Skin epidermis (tissue), 12 donors: ENCODE measurements around the gene SPON1.
"Not testable (repeated sequence)": the region's sequence is repeated elsewhere in the genome, so short reads cannot be mapped to it uniquely, and the experiment has no call there.

Experiments used
- H3K27ac ChIP-seq, 21 experiments: fragments of 200-600 bp; sonication (generic) in 11 of 21; one replicate each; pipeline ENCODE4 v1.5.0; 2020; ENCODE audit warnings: mild to moderate bottlenecking in 3 of 21, inconsistent platforms in 2 of 21, moderate library complexity in 2 of 21
- H3K4me3 ChIP-seq, 7 experiments: fragments of 200-600 bp; sonication (generic) in 2 of 7; one replicate each; pipeline ENCODE4 v1.5.0; 2020; ENCODE audit warnings: inconsistent platforms in 2 of 7, mild to moderate bottlenecking in 2 of 7, moderate library complexity in 1 of 7

Gene SPON1

GRCh38 chr11:14070896-14071295, 108.4 kb downstream of the SPON1 start:
- H3K4me3 ChIP-seq = no peak overlapping the region
- H3K27ac ChIP-seq = no peak overlapping the region

GRCh38 chr11:14073849-14074476, 111.4 kb downstream of the SPON1 start:
- H3K27ac ChIP-seq = peak overlapping the region in 7 of 21 experiments; percentile 15 to 72 (median 40)
- H3K4me3 ChIP-seq = no peak overlapping the region

GRCh38 chr11:14075118-14076078, 112.9 kb downstream of the SPON1 start:
- Histone ChIP-seq H3K27ac (peak overlapping the region in 5 of 21 experiments; percentile 4 to 72 (median 34)), H3K4me3 (no peak overlapping the region)

GRCh38 chr11:14079011-14079410, 116.5 kb downstream of the SPON1 start:
- Histone ChIP-seq H3K27ac (peak overlapping the region in 1 of 21 experiments; percentile 43), H3K4me3 (no peak overlapping the region)

GRCh38 chr11:14079797-14080196, 117.3 kb downstream of the SPON1 start:
- Histone ChIP-seq H3K4me3 (no peak overlapping the region), H3K27ac (no peak overlapping the region)

- Histone ChIP-seq H3K27ac (peak overlapping the region in 13 of 21 experiments; percentile 4 to 83 (median 51)), H3K4me3 (no peak overlapping the region)
Measured at GRCh38 chr11:14081581-14082231, 119.2 kb downstream of the SPON1 start.

GRCh38 chr11:14082338-14082737, 119.8 kb downstream of the SPON1 start:
- H3K4me3 ChIP-seq = no peak overlapping the region
- H3K27ac ChIP-seq = peak overlapping the region in 9 of 21 experiments; percentile 4 to 83 (median 39)

- not testable (repeated sequence) for H3K4me3 ChIP-seq, H3K27ac ChIP-seq
Measured at GRCh38 chr11:14088861-14089260, 126.3 kb downstream of the SPON1 start.

- H3K27ac ChIP-seq = peak overlapping the region in 8 of 21 experiments; percentile 14 to 65 (median 32)
Measured at GRCh38 chr11:14089690-14090462, 127.4 kb downstream of the SPON1 start.

GRCh38 chr11:14090631-14091030, 128.1 kb downstream of the SPON1 start:
- not testable (repeated sequence) for H3K4me3 ChIP-seq
- peak overlapping the region in 1 of 21 experiments; percentile 18 for H3K27ac ChIP-seq

More at GRCh38 chr11:14089690-14090462, 127.4 kb downstream of the SPON1 start:
- no peak overlapping the region for H3K4me3 ChIP-seq

GRCh38 chr11:14093065-14093464, 130.5 kb downstream of the SPON1 start:
- H3K4me3 ChIP-seq = no peak overlapping the region
- no peak overlapping the region for H3K27ac ChIP-seq

- no peak overlapping the region for H3K27ac ChIP-seq
- no peak overlapping the region for H3K4me3 ChIP-seq
Measured at GRCh38 chr11:14094481-14095037, 132.0 kb downstream of the SPON1 start.

GRCh38 chr11:14095882-14096281, 133.4 kb downstream of the SPON1 start:
- H3K27ac ChIP-seq = no peak overlapping the region
- H3K4me3 ChIP-seq = no peak overlapping the region

GRCh38 chr11:14096606-14097005, 134.1 kb downstream of the SPON1 start:
- no peak overlapping the region for H3K4me3 ChIP-seq
- H3K27ac ChIP-seq = no peak overlapping the region

- H3K4me3 ChIP-seq = no peak overlapping the region
Measured at GRCh38 chr11:14101388-14101787, 138.9 kb downstream of the SPON1 start.

GRCh38 chr11:14102766-14103165, 140.2 kb downstream of the SPON1 start:
- H3K27ac ChIP-seq = no peak overlapping the region

More at GRCh38 chr11:14101388-14101787, 138.9 kb downstream of the SPON1 start:
- H3K27ac ChIP-seq = peak overlapping the region in 1 of 21 experiments; percentile 29

GRCh38 chr11:14105446-14105845, 142.9 kb downstream of the SPON1 start:
- H3K27ac ChIP-seq = no peak overlapping the region
- H3K4me3 ChIP-seq = no peak overlapping the region

More at GRCh38 chr11:14102766-14103165, 140.2 kb downstream of the SPON1 start:
- no peak overlapping the region for H3K4me3 ChIP-seq

- H3K27ac ChIP-seq = no peak overlapping the region
- H3K4me3 ChIP-seq = no peak overlapping the region
Measured at GRCh38 chr11:14106303-14107049, 144.0 kb downstream of the SPON1 start.
